H1 (cell line): ENCODE data around the gene SORBS1.

ENCODE experiments used
- EZH2 ChIP-seq: fragments of 200-600 bp; sonication (generic); IDR thresholded peaks from 2 replicates; pipeline ENCODE4 v1.7.1; 2012; ENCODE audit warnings: low read depth, mild to moderate bottlenecking, moderate library complexity, low read length, inconsistent platforms; ENCODE audit not compliant: severe bottlenecking
- POLR2AphosphoS5 ChIP-seq: IDR thresholded peaks from 2 replicates; pipeline ENCODE4 v1.6.1; 2011; ENCODE audit warnings: low read depth, low read length
- RNF2 ChIP-seq: fragments of 200-900, 300-1000 bp; sonication (generic); IDR thresholded peaks from 2 replicates; pipeline ENCODE4 v1.7.1; 2016; ENCODE audit warnings: borderline replicate concordance, low read depth, mild to moderate bottlenecking, antibody characterized with exemption, low read length; ENCODE audit not compliant: poor library complexity, severe bottlenecking; ENCODE audit errors: missing control alignments
- ZNF274 ChIP-seq: IDR thresholded peaks from 2 replicates; pipeline ENCODE4 v1.7.0; 2012; ENCODE audit warnings: low read length, borderline replicate concordance; ENCODE audit errors: extremely low read depth
- TF ChIP-seq, protein P1 (sequence below), 3 experiments: IDR thresholded peaks; 1 replicate in 2 of 3; 2 replicates in 1 of 3; pipeline versions ENCODE4 v1.5.1 to v1.6.1; 2011; ENCODE audit warnings: low read length in 3 of 3, mild to moderate bottlenecking in 3 of 3, inconsistent platforms in 2 of 3, low read depth in 1 of 3, moderate library complexity in 1 of 3; ENCODE audit not compliant: insufficient read depth in 1 of 3; ENCODE audit errors: control extremely low read depth in 1 of 3

GRCh38 chr10:95462740-95463667 lies 98.2 kb downstream of the SORBS1 start:
- TF ChIP-seq EZH2 (no peak), RNF2 (no peak), ZNF274 (no peak), POLR2AphosphoS5 (no peak)
- TF ChIP-seq, protein P1, sequence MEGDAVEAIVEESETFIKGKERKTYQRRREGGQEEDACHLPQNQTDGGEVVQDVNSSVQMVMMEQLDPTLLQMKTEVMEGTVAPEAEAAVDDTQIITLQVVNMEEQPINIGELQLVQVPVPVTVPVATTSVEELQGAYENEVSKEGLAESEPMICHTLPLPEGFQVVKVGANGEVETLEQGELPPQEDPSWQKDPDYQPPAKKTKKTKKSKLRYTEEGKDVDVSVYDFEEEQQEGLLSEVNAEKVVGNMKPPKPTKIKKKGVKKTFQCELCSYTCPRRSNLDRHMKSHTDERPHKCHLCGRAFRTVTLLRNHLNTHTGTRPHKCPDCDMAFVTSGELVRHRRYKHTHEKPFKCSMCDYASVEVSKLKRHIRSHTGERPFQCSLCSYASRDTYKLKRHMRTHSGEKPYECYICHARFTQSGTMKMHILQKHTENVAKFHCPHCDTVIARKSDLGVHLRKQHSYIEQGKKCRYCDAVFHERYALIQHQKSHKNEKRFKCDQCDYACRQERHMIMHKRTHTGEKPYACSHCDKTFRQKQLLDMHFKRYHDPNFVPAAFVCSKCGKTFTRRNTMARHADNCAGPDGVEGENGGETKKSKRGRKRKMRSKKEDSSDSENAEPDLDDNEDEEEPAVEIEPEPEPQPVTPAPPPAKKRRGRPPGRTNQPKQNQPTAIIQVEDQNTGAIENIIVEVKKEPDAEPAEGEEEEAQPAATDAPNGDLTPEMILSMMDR (IDR thresholded peaks at IDR 0.05; ENCODE audit: control extremely low read depth in 1 of 3, insufficient read depth in 1 of 3, low read depth in 1 of 3, low read length in 3 of 3), result no peak
